K562 (cell line): ENCODE results near the gene LPAR5. TPM values are rescaled to one million over a fixed set of nuclear protein-coding genes. Genes with fewer than 3 reads are reported as not detected.

Source experiments
- C11orf30 ChIP-seq: fragments of 450-650 bp; IDR thresholded peaks from 2 replicates; pipeline ENCODE4 v1.6.1; 2016; ENCODE audit warnings: low read depth, mild to moderate bottlenecking
- CBX5 ChIP-seq: IDR thresholded peaks from 2 replicates; pipeline ENCODE4 v1.6.1; 2014; ENCODE audit warnings: low read depth, borderline replicate concordance
- ESRRB ChIP-seq: fragments of 250-450 bp; sonication (Bioruptor Pico); IDR thresholded peaks from 2 replicates; pipeline ENCODE4 v1.5.0; 2020; ENCODE audit warnings: mild to moderate bottlenecking, moderate library complexity, borderline replicate concordance
- FOXK1 ChIP-seq: sonication (generic); formaldehyde crosslinking; IDR thresholded peaks from 2 replicates; pipeline ENCODE4 v1.8.0; 2022; ENCODE audit warnings: missing genetic modification reagents, mild to moderate bottlenecking, borderline replicate concordance
- GABPA ChIP-seq: fragments of 200-800 bp; sonication (Bioruptor generic); conservative IDR thresholded peaks from 2 replicates; pipeline ENCODE4 v1.6.1; 2016; ENCODE audit warnings: low read depth, missing genetic modification characterization, missing compliant biosample characterization
- GABPB1 ChIP-seq: sonication (generic); formaldehyde crosslinking; IDR thresholded peaks from 2 replicates; pipeline ENCODE4 v1.8.0; 2022; ENCODE audit warnings: mild to moderate bottlenecking, missing genetic modification reagents
- MAFG ChIP-seq: fragments of 450-650 bp; conservative IDR thresholded peaks from 2 replicates; pipeline ENCODE4 v1.6.1; 2016; ENCODE audit warnings: missing genetic modification characterization, missing compliant biosample characterization
- MYBL2 ChIP-seq, 2 experiments: fragments of 450-650 bp in 1 of 2; sonication (generic) in 1 of 2; formaldehyde crosslinking in 1 of 2; IDR thresholded peaks; 2 replicates each; pipeline versions ENCODE4 v1.6.1 to v1.8.1; 2017 to 2022; ENCODE audit warnings: borderline replicate concordance in 1 of 2, inconsistent platforms in 1 of 2, low read depth in 1 of 2, mild to moderate bottlenecking in 1 of 2, missing genetic modification reagents in 1 of 2, moderate library complexity in 1 of 2
- NCOR1 ChIP-seq: fragments of 450-650 bp; IDR thresholded peaks from 2 replicates; pipeline ENCODE4 v1.6.1; 2016; ENCODE audit warnings: mild to moderate bottlenecking, moderate library complexity
- PHB2 ChIP-seq: fragments of 450-650 bp; IDR thresholded peaks from 2 replicates; pipeline ENCODE4 v1.6.1; 2017; ENCODE audit warnings: low read depth
- POLR2AphosphoS2 ChIP-seq: IDR thresholded peaks from 2 replicates; pipeline ENCODE4 v1.6.1; 2012; ENCODE audit warnings: low read length, improper control_type of control experiment
- TARDBP ChIP-seq: fragments of 450-650 bp; IDR thresholded peaks from 2 replicates; pipeline ENCODE4 v1.6.1; 2016
- TBP ChIP-seq: optimal IDR thresholded peaks from 2 replicates; pipeline ENCODE3; 2011; ENCODE audit warnings: low read depth, low read length, improper control_type of control experiment
- TOE1 ChIP-seq, 2 experiments: fragments of 450-650 bp in 1 of 2; sonication (generic) in 1 of 2; formaldehyde crosslinking in 1 of 2; IDR thresholded peaks; 2 replicates each; pipeline versions ENCODE4 v1.7.1 to v1.8.0; 2016 to 2022; ENCODE audit warnings: borderline replicate concordance in 2 of 2, mild to moderate bottlenecking in 2 of 2, antibody characterized with exemption in 1 of 2, inconsistent platforms in 1 of 2, low read depth in 1 of 2, missing genetic modification reagents in 1 of 2, moderate library complexity in 1 of 2
- TRIM24 ChIP-seq, 2 experiments: fragments of 450-650 bp; IDR thresholded peaks; 2 replicates each; pipeline ENCODE4 v1.6.1; 2016
- WHSC1 ChIP-seq: IDR thresholded peaks from one replicate; pipeline ENCODE4 v1.6.1; 2012; ENCODE audit warnings: low read length, control low read depth, inconsistent platforms
- ZEB2 ChIP-seq: fragments of 450-650 bp; IDR thresholded peaks from 2 replicates; pipeline ENCODE4 v1.6.1; 2016
- ZNF140 ChIP-seq: fragments of 250-450 bp; sonication (Bioruptor Pico); IDR thresholded peaks from 2 replicates; pipeline ENCODE4 v1.8.0; 2021; ENCODE audit warnings: moderate library complexity, mild to moderate bottlenecking, inconsistent platforms
- ZNF197 ChIP-seq: fragments of 200-800 bp; sonication (Bioruptor generic); IDR thresholded peaks from 2 replicates; pipeline ENCODE4 v1.6.1; 2016; ENCODE audit warnings: low read depth, missing genetic modification characterization, missing compliant biosample characterization
- ZNF644 ChIP-seq: fragments of 200-800 bp; sonication (Bioruptor generic); IDR thresholded peaks from 2 replicates; pipeline ENCODE4 v1.6.1; 2016; ENCODE audit warnings: low read depth, missing genetic modification characterization, missing compliant biosample characterization
- polyA plus RNA-seq, 8 experiments: library from polyadenylated mRNA; depleted of rRNA in 4 of 8; stranded (reverse) in 5 of 8; unstranded in 3 of 8; fragments of >200 nt; fragmentation: Nextera tagmentation in 2 of 8; fragmentation: Illumina TruSeq in 1 of 8; extraction: Ambion mirVana in 2 of 8; extraction: Trizol in 1 of 8; gene quantifications; 2 replicates each; pipeline versions ENCODE4 v1.2.1 to v1.2.3, GENCODE V29; 2011 to 2014; ENCODE audit warnings: inconsistent platforms in 1 of 8, missing spikeins in 1 of 8
- total RNA-seq, 7 experiments: library from RNA; depleted of rRNA in 6 of 7; stranded (reverse); fragments of >200 nt in 6 of 7; fragmentation: Illumina TruSeq in 2 of 7; extraction: Trizol in 2 of 7; gene quantifications; 2 replicates each; pipeline versions ENCODE4 v1.2.1 to v1.2.3, GENCODE V29; 2011 to 2021; ENCODE audit warnings: low replicate concordance in 1 of 7
- TF ChIP-seq, protein P1 (sequence below): fragments of 450-650 bp; formaldehyde crosslinking; conservative IDR thresholded peaks from 2 replicates; pipeline ENCODE4 v1.4.0; 2022; ENCODE audit warnings: mild to moderate bottlenecking, missing genetic modification characterization
- TF ChIP-seq, protein P2 (sequence below): fragments of 450-650 bp; IDR thresholded peaks from 2 replicates; pipeline ENCODE4 v1.6.1; 2016
- TF ChIP-seq, protein P3 (sequence below): sonication (generic); formaldehyde crosslinking; IDR thresholded peaks from 2 replicates; pipeline ENCODE4 v1.8.0; 2022; ENCODE audit warnings: mild to moderate bottlenecking, missing genetic modification reagents

The LPAR5 gene
- total and polyA plus RNA-seq, 9 of the 15 experiments (the other 6 are each of a cell fraction or from before 2014, with no cell fraction given): 1.3 to 11.7 (median 3.6) TPM

DNA sequence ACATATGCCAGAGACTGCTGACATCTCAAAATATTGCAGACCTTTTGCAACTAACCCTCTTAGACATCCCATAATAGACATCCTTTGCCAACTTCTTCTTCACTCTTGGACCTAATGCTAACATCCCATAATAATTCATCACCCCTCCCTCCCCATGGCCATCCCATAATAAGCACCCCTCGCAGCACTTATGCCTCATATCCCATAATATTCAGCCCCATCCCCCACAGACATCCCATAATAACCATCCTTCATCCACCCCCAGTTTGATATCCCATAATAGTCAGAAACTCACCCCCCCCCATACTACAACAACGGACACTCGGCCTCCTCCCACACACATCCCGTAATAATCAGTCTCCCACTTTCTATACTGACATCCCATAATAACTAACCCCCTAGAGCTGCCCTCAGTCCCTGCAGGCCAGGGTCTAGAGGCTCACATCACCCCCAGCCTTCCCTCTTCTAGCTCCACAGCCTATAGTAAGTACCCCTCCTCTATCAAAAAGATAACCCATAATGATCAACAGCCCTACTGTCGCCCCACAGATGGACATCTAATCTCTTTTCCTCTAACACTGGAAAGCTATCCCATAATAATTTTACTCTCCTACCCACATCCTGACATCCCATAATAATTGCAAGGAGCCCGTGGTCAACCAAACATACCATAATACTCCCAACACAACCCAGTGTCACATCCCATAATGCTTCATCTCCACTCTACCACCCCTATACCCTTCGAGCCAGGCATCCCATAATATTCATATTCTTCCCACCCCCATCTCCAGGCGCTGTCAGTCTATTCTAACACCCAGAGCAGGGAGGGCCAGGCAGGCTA, 27.8 kb downstream of the LPAR5 start (continued):
- TF ChIP-seq FOXK1: no peak
- TF ChIP-seq ZNF197 (CRISPR knock-in tag): peak; percentile 95
- TF ChIP-seq, protein P1, sequence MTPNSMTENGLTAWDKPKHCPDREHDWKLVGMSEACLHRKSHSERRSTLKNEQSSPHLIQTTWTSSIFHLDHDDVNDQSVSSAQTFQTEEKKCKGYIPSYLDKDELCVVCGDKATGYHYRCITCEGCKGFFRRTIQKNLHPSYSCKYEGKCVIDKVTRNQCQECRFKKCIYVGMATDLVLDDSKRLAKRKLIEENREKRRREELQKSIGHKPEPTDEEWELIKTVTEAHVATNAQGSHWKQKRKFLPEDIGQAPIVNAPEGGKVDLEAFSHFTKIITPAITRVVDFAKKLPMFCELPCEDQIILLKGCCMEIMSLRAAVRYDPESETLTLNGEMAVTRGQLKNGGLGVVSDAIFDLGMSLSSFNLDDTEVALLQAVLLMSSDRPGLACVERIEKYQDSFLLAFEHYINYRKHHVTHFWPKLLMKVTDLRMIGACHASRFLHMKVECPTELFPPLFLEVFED (CRISPR knock-in tag): peak; percentile 96
- TF ChIP-seq TARDBP: peak; percentile 94
- TF ChIP-seq WHSC1: no peak
- no peak for TF ChIP-seq GABPA
- TF ChIP-seq, protein P2, sequence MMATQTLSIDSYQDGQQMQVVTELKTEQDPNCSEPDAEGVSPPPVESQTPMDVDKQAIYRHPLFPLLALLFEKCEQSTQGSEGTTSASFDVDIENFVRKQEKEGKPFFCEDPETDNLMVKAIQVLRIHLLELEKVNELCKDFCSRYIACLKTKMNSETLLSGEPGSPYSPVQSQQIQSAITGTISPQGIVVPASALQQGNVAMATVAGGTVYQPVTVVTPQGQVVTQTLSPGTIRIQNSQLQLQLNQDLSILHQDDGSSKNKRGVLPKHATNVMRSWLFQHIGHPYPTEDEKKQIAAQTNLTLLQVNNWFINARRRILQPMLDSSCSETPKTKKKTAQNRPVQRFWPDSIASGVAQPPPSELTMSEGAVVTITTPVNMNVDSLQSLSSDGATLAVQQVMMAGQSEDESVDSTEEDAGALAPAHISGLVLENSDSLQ: peak; percentile 96
- TF ChIP-seq, protein P3, sequence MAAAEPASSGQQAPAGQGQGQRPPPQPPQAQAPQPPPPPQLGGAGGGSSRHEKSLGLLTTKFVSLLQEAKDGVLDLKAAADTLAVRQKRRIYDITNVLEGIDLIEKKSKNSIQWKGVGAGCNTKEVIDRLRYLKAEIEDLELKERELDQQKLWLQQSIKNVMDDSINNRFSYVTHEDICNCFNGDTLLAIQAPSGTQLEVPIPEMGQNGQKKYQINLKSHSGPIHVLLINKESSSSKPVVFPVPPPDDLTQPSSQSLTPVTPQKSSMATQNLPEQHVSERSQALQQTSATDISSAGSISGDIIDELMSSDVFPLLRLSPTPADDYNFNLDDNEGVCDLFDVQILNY (CRISPR knock-in tag): no peak
- TF ChIP-seq TBP: peak; percentile 7
- no peak for TF ChIP-seq POLR2AphosphoS2
- TF ChIP-seq PHB2: 0 out of 2 replicates have a peak, but pooled peaks have one; percentile 33
- TF ChIP-seq TOE1 (IDR thresholded peaks at IDR 0.05; ENCODE audit: borderline replicate concordance): peak; percentile 70
- TF ChIP-seq TOE1 (CRISPR knock-in tag; IDR thresholded peaks at IDR 0.05; ENCODE audit: borderline replicate concordance, low read depth): no peak
- peak; percentile 87 for TF ChIP-seq C11orf30
- no peak for TF ChIP-seq ZEB2
- TF ChIP-seq MYBL2 (IDR thresholded peaks at IDR 0.05; ENCODE audit: low read depth): peak; percentile 34; the same call in 1 of the 2 replicates
- no peak for TF ChIP-seq MYBL2 (CRISPR knock-in tag; IDR thresholded peaks at IDR 0.05; ENCODE audit: borderline replicate concordance)
- no peak for TF ChIP-seq GABPB1 (CRISPR knock-in tag)
- no peak for TF ChIP-seq ESRRB (CRISPR knock-in tag)
- no peak for TF ChIP-seq CBX5
- TF ChIP-seq TRIM24 (IDR thresholded peaks at IDR 0.05): peak in 1 of 2 experiments; percentile 64; a peak in 3 of 4 replicates
- TF ChIP-seq MAFG (tag): peak; percentile 76
- peak; percentile 74; the same call in 1 of the 2 replicates for TF ChIP-seq ZNF644
- TF ChIP-seq NCOR1: peak; percentile 59
- TF ChIP-seq ZNF140 (CRISPR knock-in tag): no peak
